Osteocyte (in vitro differentiated cells): Measurements from ENCODE around the gene FRMD8. TPM values are rescaled to one million over a fixed set of nuclear protein-coding genes. Genes with fewer than 3 reads are reported as not detected.

ENCODE experiments used
- DNase-seq: peaks from one replicate; pipeline ENCODE4 v3.0.0; 2021; ENCODE audit warnings: mixed read lengths; ENCODE audit not compliant: unreplicated experiment; ENCODE audit errors: extremely low spot score
- H3K27ac Mint-ChIP-seq: one replicate; pipeline ENCODE4 v1.8.0; 2021; ENCODE audit warnings: mild to moderate bottlenecking, mixed read lengths; ENCODE audit not compliant: unreplicated experiment
- H3K27me3 Mint-ChIP-seq: one replicate; pipeline ENCODE4 v1.8.0; 2021; ENCODE audit warnings: mixed read lengths; ENCODE audit not compliant: unreplicated experiment
- H3K36me3 Mint-ChIP-seq: one replicate; pipeline ENCODE4 v1.8.0; 2021; ENCODE audit warnings: mixed read lengths; ENCODE audit not compliant: unreplicated experiment
- H3K4me1 Mint-ChIP-seq: one replicate; pipeline ENCODE4 v1.8.0; 2021; ENCODE audit warnings: mixed read lengths; ENCODE audit not compliant: unreplicated experiment
- H3K4me3 Mint-ChIP-seq: one replicate; pipeline ENCODE4 v1.8.0; 2021; ENCODE audit warnings: mild to moderate bottlenecking, moderate library complexity, mixed read lengths; ENCODE audit not compliant: unreplicated experiment
- H3K9me3 Mint-ChIP-seq: one replicate; pipeline ENCODE4 v1.8.0; 2021; ENCODE audit warnings: mixed read lengths; ENCODE audit not compliant: unreplicated experiment
- total RNA-seq: library from RNA; stranded (reverse); gene quantifications from 2 replicates; pipeline ENCODE4 v1.2.1, GENCODE V29; 2021
- TF ChIP-seq, protein P1 (sequence below): fragments of 200-600 bp; sonication (generic); IDR thresholded peaks from 2 replicates; pipeline ENCODE4 v1.5.0; 2021; ENCODE audit warnings: antibody characterized with exemption, mild to moderate bottlenecking, moderate library complexity

Gene FRMD8
- total RNA-seq, 1 donor from 2014 or later, result 62.8 TPM

DNA sequence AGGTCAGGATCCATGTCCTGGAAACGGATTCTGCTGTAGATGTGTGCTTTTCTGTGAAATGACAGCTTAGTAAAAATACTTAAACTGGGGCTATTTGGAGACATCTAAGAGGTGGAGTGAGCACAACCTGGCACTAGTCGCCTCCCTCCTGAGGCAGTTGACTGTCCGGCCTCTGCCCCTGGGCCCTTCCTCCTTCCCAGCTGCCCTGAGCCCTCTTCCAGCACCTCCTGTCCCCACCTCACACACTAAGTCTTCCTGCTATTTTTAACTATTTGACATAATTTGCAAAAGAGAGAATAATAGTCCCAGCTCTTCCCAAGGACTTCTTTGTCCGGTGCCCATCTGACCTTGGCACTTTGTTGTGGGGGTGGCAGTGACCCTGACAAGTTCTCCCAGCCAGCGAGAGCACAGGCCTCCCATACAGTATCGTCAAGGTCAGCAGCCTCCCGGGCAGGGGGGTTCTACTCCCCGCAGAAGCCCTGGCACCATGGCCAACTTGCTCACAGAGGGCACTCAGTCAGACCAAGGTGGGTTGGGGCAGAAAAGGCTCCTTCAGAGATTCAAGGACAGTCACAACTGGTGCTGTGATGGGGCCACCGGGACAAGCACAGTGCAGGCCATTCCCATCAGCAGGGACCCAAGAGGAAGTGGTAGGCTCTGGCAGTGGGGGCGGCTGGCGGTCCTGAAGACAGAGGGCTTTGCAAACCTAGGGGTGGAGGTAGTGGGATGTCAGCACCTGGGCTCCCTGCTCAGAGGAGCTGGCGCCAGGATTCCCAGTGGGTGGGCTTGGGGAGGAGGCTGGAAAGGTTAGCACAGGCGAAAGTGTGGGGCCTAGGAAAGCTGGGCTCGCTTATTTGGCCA lies 30.6 kb downstream of the FRMD8 start:
- TF ChIP-seq, protein P1, sequence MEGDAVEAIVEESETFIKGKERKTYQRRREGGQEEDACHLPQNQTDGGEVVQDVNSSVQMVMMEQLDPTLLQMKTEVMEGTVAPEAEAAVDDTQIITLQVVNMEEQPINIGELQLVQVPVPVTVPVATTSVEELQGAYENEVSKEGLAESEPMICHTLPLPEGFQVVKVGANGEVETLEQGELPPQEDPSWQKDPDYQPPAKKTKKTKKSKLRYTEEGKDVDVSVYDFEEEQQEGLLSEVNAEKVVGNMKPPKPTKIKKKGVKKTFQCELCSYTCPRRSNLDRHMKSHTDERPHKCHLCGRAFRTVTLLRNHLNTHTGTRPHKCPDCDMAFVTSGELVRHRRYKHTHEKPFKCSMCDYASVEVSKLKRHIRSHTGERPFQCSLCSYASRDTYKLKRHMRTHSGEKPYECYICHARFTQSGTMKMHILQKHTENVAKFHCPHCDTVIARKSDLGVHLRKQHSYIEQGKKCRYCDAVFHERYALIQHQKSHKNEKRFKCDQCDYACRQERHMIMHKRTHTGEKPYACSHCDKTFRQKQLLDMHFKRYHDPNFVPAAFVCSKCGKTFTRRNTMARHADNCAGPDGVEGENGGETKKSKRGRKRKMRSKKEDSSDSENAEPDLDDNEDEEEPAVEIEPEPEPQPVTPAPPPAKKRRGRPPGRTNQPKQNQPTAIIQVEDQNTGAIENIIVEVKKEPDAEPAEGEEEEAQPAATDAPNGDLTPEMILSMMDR, result no peak
- Mint-ChIP-seq H3K4me3 (peak overlapping the region; percentile 72), H3K27ac (peak overlapping the region; percentile 99), H3K4me1 (peaks cover 67% of the 10 kb centered on the region), H3K9me3 (no peaks in the 10 kb centered on the region), H3K36me3 (peaks cover 2% of the 10 kb centered on the region), H3K27me3 (no peaks in the 10 kb centered on the region)
- peak; percentile 82 for DNase-seq

DNA sequence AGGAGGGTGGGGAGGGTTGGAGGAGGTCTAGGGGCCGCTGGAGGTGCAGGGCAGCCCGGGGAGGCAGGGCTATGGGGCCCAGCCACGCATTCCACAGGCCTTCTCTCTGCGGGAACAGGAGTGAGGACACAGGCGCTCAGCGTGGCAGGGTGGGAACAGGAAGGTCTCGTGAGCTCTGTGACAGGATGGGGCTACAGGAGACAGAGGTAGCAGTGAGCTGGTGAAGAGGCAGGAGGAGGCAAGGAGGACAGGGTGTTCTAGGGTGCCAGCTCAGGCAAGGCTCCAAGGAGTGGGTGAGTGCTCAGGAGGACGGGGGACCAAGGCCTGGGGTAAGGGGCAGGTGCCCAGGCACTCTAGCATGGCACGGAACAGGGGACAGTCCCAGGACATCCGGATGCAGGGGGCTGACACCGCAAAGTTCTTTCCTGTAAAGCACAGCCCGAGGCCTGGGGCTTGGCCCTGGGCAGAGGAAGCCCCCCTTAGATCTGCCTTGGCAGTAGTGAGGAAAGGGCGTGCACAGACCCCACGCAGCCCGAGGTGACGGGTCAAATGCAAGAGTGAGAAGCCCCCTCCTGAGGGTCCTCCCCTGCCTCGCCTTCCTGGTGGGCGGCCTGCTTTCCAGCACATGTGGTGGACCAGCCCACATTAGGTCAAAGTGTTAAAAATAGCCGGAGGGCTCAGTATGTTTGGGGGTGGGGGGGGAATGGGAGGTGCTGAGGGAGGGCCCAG lies 31.4 kb downstream of the FRMD8 start:
- Mint-ChIP-seq H3K4me3 (peak overlapping the region; percentile 72), H3K9me3 (no peaks in the 10 kb centered on the region), H3K4me1 (peaks cover 70% of the 10 kb centered on the region), H3K27me3 (no peaks in the 10 kb centered on the region), H3K27ac (peak overlapping the region; percentile 99), H3K36me3 (peaks cover 2% of the 10 kb centered on the region)
- DNase-seq, result peak; percentile 85
- TF ChIP-seq, protein P1, result no peak

DNA sequence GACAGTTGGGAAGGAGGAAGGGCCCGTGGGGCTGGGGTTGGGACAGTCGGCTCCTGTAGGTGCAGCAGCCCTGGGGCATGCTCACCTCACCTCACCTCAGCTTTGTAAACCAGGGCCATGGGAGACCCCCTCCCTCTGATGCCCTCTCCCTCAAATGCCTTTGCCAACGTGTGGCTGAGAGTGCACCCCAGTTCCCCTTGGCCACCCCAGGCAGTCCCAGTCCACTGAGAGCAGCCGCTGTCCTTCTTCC lies 31.9 kb downstream of the FRMD8 start:
- Mint-ChIP-seq H3K36me3 (peaks cover 3% of the 10 kb centered on the region), H3K27me3 (no peaks in the 10 kb centered on the region), H3K9me3 (no peaks in the 10 kb centered on the region), H3K4me3 (peak overlapping the region; percentile 72), H3K27ac (peak overlapping the region; percentile 99), H3K4me1 (peaks cover 73% of the 10 kb centered on the region)
- DNase-seq, result no peak
- TF ChIP-seq, protein P1, result no peak

DNA sequence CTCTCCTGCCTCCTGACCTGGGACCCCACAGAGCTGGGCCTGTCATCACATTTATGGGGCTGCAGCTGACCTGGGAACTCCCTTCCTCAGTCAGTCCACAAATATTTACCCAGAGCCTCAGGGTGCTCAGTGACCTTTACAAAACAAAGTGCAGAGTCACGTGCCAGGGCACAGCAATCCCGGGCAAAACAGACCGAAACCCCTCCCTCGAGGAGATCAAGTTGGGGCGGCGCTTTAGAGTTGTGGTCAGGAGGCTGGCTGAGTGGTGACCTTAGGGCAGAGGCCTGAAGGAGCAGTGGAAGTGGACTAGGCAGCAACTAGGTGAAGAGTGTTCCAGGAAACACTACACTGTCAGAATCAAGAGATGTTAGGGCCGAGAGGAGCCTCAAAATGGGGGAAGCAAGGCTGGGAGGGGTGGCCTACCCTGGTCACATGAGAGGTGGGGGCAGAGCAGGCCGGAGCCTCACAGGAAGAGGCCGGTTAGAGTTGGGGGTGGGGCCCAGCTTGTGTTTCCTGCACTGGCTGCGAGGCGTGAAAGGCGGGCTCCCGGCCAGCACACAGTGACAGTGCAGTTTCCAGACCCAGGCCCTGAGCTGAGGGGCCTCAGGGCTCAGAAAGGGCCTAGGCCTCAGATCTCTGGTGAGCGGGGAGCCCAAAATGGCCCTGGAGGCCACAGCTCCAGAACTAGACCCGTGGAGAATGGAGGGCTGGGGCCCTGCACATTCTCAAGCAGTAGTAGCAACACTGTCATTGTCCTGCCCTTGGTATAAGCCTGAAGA lies 32.4 kb downstream of the FRMD8 start:
- TF ChIP-seq, protein P1, result no peak
- Mint-ChIP-seq H3K4me1 (peaks cover 75% of the 10 kb centered on the region), H3K27me3 (no peaks in the 10 kb centered on the region), H3K9me3 (no peaks in the 10 kb centered on the region), H3K4me3 (peak overlapping the region; percentile 72), H3K27ac (peak overlapping the region; percentile 99), H3K36me3 (peaks cover 6% of the 10 kb centered on the region)
- peak; percentile 98 for DNase-seq

DNA sequence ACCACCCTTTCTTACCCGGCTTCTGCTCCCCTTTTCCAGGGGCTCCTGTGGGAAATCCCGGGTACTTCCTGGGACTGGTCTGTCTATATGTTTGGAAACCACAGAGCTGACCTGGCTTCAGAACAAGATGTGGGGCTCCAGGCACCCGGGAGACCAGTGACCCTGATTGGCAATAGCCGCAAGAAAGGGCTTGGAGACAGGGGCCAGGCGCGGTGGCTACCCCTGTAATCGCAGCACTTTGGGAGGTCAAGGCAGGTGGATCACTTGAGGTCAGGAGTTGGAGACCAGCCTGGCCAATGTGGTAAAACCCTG lies 33.0 kb downstream of the FRMD8 start:
- no peaks in the 10 kb centered on the region for H3K27me3 Mint-ChIP-seq
- H3K9me3 Mint-ChIP-seq, result no peaks in the 10 kb centered on the region
- H3K4me3 Mint-ChIP-seq, result peak overlapping the region; percentile 72
- H3K27ac Mint-ChIP-seq, result peak overlapping the region; percentile 99
- H3K36me3 Mint-ChIP-seq, result peaks cover 8% of the 10 kb centered on the region
- DNase-seq, result peak; percentile 84
- H3K4me1 Mint-ChIP-seq, result peaks cover 78% of the 10 kb centered on the region
- TF ChIP-seq, protein P1, result no peak
